Measurements from ENCODE around the gene CACNG7.

Gene CACNG7

GRCh38 chr19:53977429-53977990, 68.4 kb downstream of the CACNG7 start:
- Histone ChIP-seq H3K36me3 (no peaks in the 10 kb centered on the region), H3K9ac (no peak overlapping the region), H3K9me3 (no peaks in the 10 kb centered on the region), H3K4me2 (peak overlapping the region; percentile 72), H3K27me3 (peaks cover 35% of the 10 kb centered on the region), H4K20me1 (no peaks in the 10 kb centered on the region), H3K27ac (no peak overlapping the region), H3K4me3 (peak overlapping the region; percentile 17; the same call in 1 of the 2 replicates), H3K4me1 (peaks cover 38% of the 10 kb centered on the region)
- TF ChIP-seq Cebpa-rat (IDR thresholded peaks at IDR 0.05), result no peak

- no peak overlapping the region for H3K27ac ChIP-seq
- H3K4me1 ChIP-seq, result peaks cover 39% of the 10 kb centered on the region
- peak overlapping the region; percentile 72 for H3K4me2 ChIP-seq
These were observed 69.1 kb downstream of the CACNG7 start for GRCh38 chr19:53977991-53978731.

GRCh38 chr19:53978975-53979801, 70.1 kb downstream of the CACNG7 start:
- no peak for TF ChIP-seq Cebpa-rat (IDR thresholded peaks at IDR 0.05)
- no peaks in the 10 kb centered on the region for H3K9me3 ChIP-seq
- no peaks in the 10 kb centered on the region for H4K20me1 ChIP-seq
- peak overlapping the region; percentile 45; the same call in 1 of the 2 replicates for H3K4me3 ChIP-seq
- H3K27ac ChIP-seq, result no peak overlapping the region
- H3K9ac ChIP-seq, result no peak overlapping the region
- H3K4me1 ChIP-seq, result peaks cover 49% of the 10 kb centered on the region
- H3K4me2 ChIP-seq, result peak overlapping the region; percentile 70
- H3K27me3 ChIP-seq, result peaks cover 35% of the 10 kb centered on the region
- no peaks in the 10 kb centered on the region for H3K36me3 ChIP-seq

More at GRCh38 chr19:53977991-53978731, 69.1 kb downstream of the CACNG7 start:
- Histone ChIP-seq H3K9ac (no peak overlapping the region), H4K20me1 (no peaks in the 10 kb centered on the region), H3K36me3 (no peaks in the 10 kb centered on the region), H3K9me3 (no peaks in the 10 kb centered on the region), H3K4me3 (no peak overlapping the region; the same call in 1 of the 2 replicates), H3K27me3 (peaks cover 35% of the 10 kb centered on the region)
- TF ChIP-seq Cebpa-rat (IDR thresholded peaks at IDR 0.05), result no peak

GRCh38 chr19:53980539-53981375, 71.7 kb downstream of the CACNG7 start:
- no peak for TF ChIP-seq Cebpa-rat (IDR thresholded peaks at IDR 0.05)
- peak overlapping the region; percentile 70 for H3K4me2 ChIP-seq

GRCh38 chr19:53981376-53981951, 72.4 kb downstream of the CACNG7 start:
- peaks cover 35% of the 10 kb centered on the region for H3K27me3 ChIP-seq
- no peak for TF ChIP-seq Cebpa-rat (IDR thresholded peaks at IDR 0.05)
- H3K4me1 ChIP-seq, result peaks cover 61% of the 10 kb centered on the region
- peak overlapping the region; percentile 70 for H3K4me2 ChIP-seq
- no peak overlapping the region for H3K27ac ChIP-seq
- H3K9me3 ChIP-seq, result no peaks in the 10 kb centered on the region
- H3K9ac ChIP-seq, result no peak overlapping the region
- no peak overlapping the region for H3K4me3 ChIP-seq
- no peaks in the 10 kb centered on the region for H3K36me3 ChIP-seq
- no peaks in the 10 kb centered on the region for H4K20me1 ChIP-seq

More at GRCh38 chr19:53980539-53981375, 71.7 kb downstream of the CACNG7 start:
- H3K9me3 ChIP-seq, result no peaks in the 10 kb centered on the region
- H3K27me3 ChIP-seq, result peaks cover 35% of the 10 kb centered on the region
- H3K4me3 ChIP-seq, result peak overlapping the region; percentile 45; the same call in 1 of the 2 replicates
- no peak overlapping the region for H3K9ac ChIP-seq
- no peak overlapping the region for H3K27ac ChIP-seq
- no peaks in the 10 kb centered on the region for H4K20me1 ChIP-seq
- H3K4me1 ChIP-seq, result peaks cover 61% of the 10 kb centered on the region
- no peaks in the 10 kb centered on the region for H3K36me3 ChIP-seq

GRCh38 chr19:53982001-53982451, 72.9 kb downstream of the CACNG7 start:
- no peak for TF ChIP-seq Cebpa-rat (IDR thresholded peaks at IDR 0.05)
- H3K9ac ChIP-seq, result peak overlapping the region; percentile 69
- H3K27me3 ChIP-seq, result peaks cover 35% of the 10 kb centered on the region
- no peaks in the 10 kb centered on the region for H3K36me3 ChIP-seq
- peak overlapping the region; percentile 74 for H3K27ac ChIP-seq
- no peaks in the 10 kb centered on the region for H4K20me1 ChIP-seq
- H3K4me2 ChIP-seq, result peak overlapping the region; percentile 88
- H3K9me3 ChIP-seq, result no peaks in the 10 kb centered on the region
- H3K4me3 ChIP-seq, result peak overlapping the region; percentile 66
- H3K4me1 ChIP-seq, result peaks cover 62% of the 10 kb centered on the region

GRCh38 chr19:53982611-53983010, 73.5 kb downstream of the CACNG7 start:
- H3K4me3 ChIP-seq, result peak overlapping the region; percentile 66
- H3K9me3 ChIP-seq, result no peaks in the 10 kb centered on the region
- peaks cover 66% of the 10 kb centered on the region for H3K4me1 ChIP-seq
- no peak for TF ChIP-seq Cebpa-rat (IDR thresholded peaks at IDR 0.05)
- peak overlapping the region; percentile 74; the same call in 1 of the 2 replicates for H3K27ac ChIP-seq
- no peaks in the 10 kb centered on the region for H4K20me1 ChIP-seq
- H3K9ac ChIP-seq, result peak overlapping the region; percentile 69; the same call in 1 of the 2 replicates
- peaks cover 35% of the 10 kb centered on the region for H3K27me3 ChIP-seq
- peak overlapping the region; percentile 88 for H3K4me2 ChIP-seq
- no peaks in the 10 kb centered on the region for H3K36me3 ChIP-seq

GRCh38 chr19:53983457-53984289, 74.6 kb downstream of the CACNG7 start:
- Histone ChIP-seq H3K27me3 (peaks cover 28% of the 10 kb centered on the region), H3K27ac (no peak overlapping the region), H4K20me1 (no peaks in the 10 kb centered on the region), H3K36me3 (no peaks in the 10 kb centered on the region), H3K9me3 (no peaks in the 10 kb centered on the region), H3K4me1 (peaks cover 60% of the 10 kb centered on the region), H3K4me3 (no peak overlapping the region), H3K9ac (no peak overlapping the region), H3K4me2 (peak overlapping the region; percentile 70)
- no peak for TF ChIP-seq Cebpa-rat (IDR thresholded peaks at IDR 0.05)
